Measurements from ENCODE around the gene ACAD11. TPM values are rescaled to one million over a fixed set of nuclear protein-coding genes. Genes with fewer than 3 reads are reported as not detected.

Gene ACAD11
- total and polyA plus RNA-seq, 4 donors, result 20.3 to 42.2 (median 26.1) TPM

- H3K36me3 ChIP-seq (ENCODE audit: control insufficient read depth, insufficient read depth, low read length), result peaks cover 6% of the 10 kb centered on the region
- no peaks in the 10 kb centered on the region for H3K9me3 ChIP-seq (ENCODE audit: control insufficient read depth, insufficient read depth, low read length)
- H3K27ac ChIP-seq (ENCODE audit: low read depth, low read length), result no peak overlapping the region
- H3K4me1 ChIP-seq (ENCODE audit: control insufficient read depth, insufficient read depth, low read length), result no peaks in the 10 kb centered on the region
- H3K4me3 ChIP-seq (ENCODE audit: low read depth, low read length), result no peak overlapping the region
- no peak for DNase-seq (ENCODE audit: low read depth in 4 of 6, low spot score in 6 of 6)
- WGBS (ENCODE audit: insufficient coverage), result no CpG with 5 or more reads among the region's 1 CpG
- H3K27me3 ChIP-seq (ENCODE audit: control insufficient read depth, insufficient read depth, low read length), result no peaks in the 10 kb centered on the region
Observed at GRCh38 chr3:132637590-132637989, 22.0 kb downstream of the ACAD11 start.

GRCh38 chr3:132635052-132635451, 24.6 kb downstream of the ACAD11 start:
- Histone ChIP-seq H3K27ac (ENCODE audit: low read depth, low read length) (no peak overlapping the region), H3K36me3 (ENCODE audit: control insufficient read depth, insufficient read depth, low read length) (peaks cover 5% of the 10 kb centered on the region), H3K9me3 (ENCODE audit: control insufficient read depth, insufficient read depth, low read length) (no peaks in the 10 kb centered on the region), H3K4me1 (ENCODE audit: control insufficient read depth, insufficient read depth, low read length) (no peaks in the 10 kb centered on the region), H3K4me3 (ENCODE audit: low read depth, low read length) (no peak overlapping the region), H3K27me3 (ENCODE audit: control insufficient read depth, insufficient read depth, low read length) (no peaks in the 10 kb centered on the region)
- no peak for DNase-seq (ENCODE audit: low read depth in 4 of 6, low spot score in 6 of 6)

GRCh38 chr3:132630612-132631011, 29.0 kb downstream of the ACAD11 start:
- H3K27me3 ChIP-seq (ENCODE audit: control insufficient read depth, insufficient read depth, low read length), result no peaks in the 10 kb centered on the region
- WGBS (ENCODE audit: insufficient coverage), result 100% methylated on average over 3 of the region's 7 CpGs
- H3K9me3 ChIP-seq (ENCODE audit: control insufficient read depth, insufficient read depth, low read length), result no peaks in the 10 kb centered on the region

GRCh38 chr3:132629928-132630327, 29.7 kb downstream of the ACAD11 start:
- H3K36me3 ChIP-seq (ENCODE audit: control insufficient read depth, insufficient read depth, low read length), result peaks cover 3% of the 10 kb centered on the region
- H3K27me3 ChIP-seq (ENCODE audit: control insufficient read depth, insufficient read depth, low read length), result no peaks in the 10 kb centered on the region
- H3K4me1 ChIP-seq (ENCODE audit: control insufficient read depth, insufficient read depth, low read length), result no peaks in the 10 kb centered on the region
- H3K4me3 ChIP-seq (ENCODE audit: low read depth, low read length), result no peak overlapping the region
- no peaks in the 10 kb centered on the region for H3K9me3 ChIP-seq (ENCODE audit: control insufficient read depth, insufficient read depth, low read length)
- no peak overlapping the region for H3K27ac ChIP-seq (ENCODE audit: low read depth, low read length)
- no CpG with 5 or more reads among the region's 1 CpG for WGBS (ENCODE audit: insufficient coverage)
- no peak for DNase-seq (ENCODE audit: low read depth in 4 of 6, low spot score in 6 of 6)

More at GRCh38 chr3:132630612-132631011, 29.0 kb downstream of the ACAD11 start:
- Histone ChIP-seq H3K36me3 (ENCODE audit: control insufficient read depth, insufficient read depth, low read length) (peaks cover 6% of the 10 kb centered on the region), H3K4me3 (ENCODE audit: low read depth, low read length) (no peak overlapping the region), H3K4me1 (ENCODE audit: control insufficient read depth, insufficient read depth, low read length) (no peaks in the 10 kb centered on the region), H3K27ac (ENCODE audit: low read depth, low read length) (no peak overlapping the region)
- no peak for DNase-seq (ENCODE audit: low read depth in 4 of 6, low spot score in 6 of 6)

GRCh38 chr3:132628157-132628556, 31.5 kb downstream of the ACAD11 start:
- DNase-seq (ENCODE audit: low read depth in 4 of 6, low spot score in 6 of 6), result no peak
- Histone ChIP-seq H3K4me1 (ENCODE audit: control insufficient read depth, insufficient read depth, low read length) (no peaks in the 10 kb centered on the region), H3K9me3 (ENCODE audit: control insufficient read depth, insufficient read depth, low read length) (no peaks in the 10 kb centered on the region), H3K36me3 (ENCODE audit: control insufficient read depth, insufficient read depth, low read length) (peaks cover 8% of the 10 kb centered on the region), H3K27ac (ENCODE audit: low read depth, low read length) (no peak overlapping the region), H3K27me3 (ENCODE audit: control insufficient read depth, insufficient read depth, low read length) (no peaks in the 10 kb centered on the region), H3K4me3 (ENCODE audit: low read depth, low read length) (no peak overlapping the region)
- WGBS (ENCODE audit: insufficient coverage), result 83% methylated on average over 1 of the region's 2 CpGs

- no peaks in the 10 kb centered on the region for H3K27me3 ChIP-seq (ENCODE audit: control insufficient read depth, insufficient read depth, low read length)
- no CpG with 5 or more reads among the region's 6 CpGs for WGBS (ENCODE audit: insufficient coverage)
- no peak overlapping the region for H3K27ac ChIP-seq (ENCODE audit: low read depth, low read length)
- DNase-seq (ENCODE audit: low read depth in 4 of 6, low spot score in 6 of 6), result no peak
- no peak overlapping the region for H3K4me3 ChIP-seq (ENCODE audit: low read depth, low read length)
- H3K36me3 ChIP-seq (ENCODE audit: control insufficient read depth, insufficient read depth, low read length), result peaks cover 8% of the 10 kb centered on the region
- no peaks in the 10 kb centered on the region for H3K4me1 ChIP-seq (ENCODE audit: control insufficient read depth, insufficient read depth, low read length)
- no peaks in the 10 kb centered on the region for H3K9me3 ChIP-seq (ENCODE audit: control insufficient read depth, insufficient read depth, low read length)
Observed at GRCh38 chr3:132626955-132627354, 32.7 kb downstream of the ACAD11 start.

GRCh38 chr3:132625613-132626012, 34.0 kb downstream of the ACAD11 start:
- WGBS (ENCODE audit: insufficient coverage), result no CpG with 5 or more reads among the region's 1 CpG
- no peak for DNase-seq (ENCODE audit: low read depth in 4 of 6, low spot score in 6 of 6)
- no peaks in the 10 kb centered on the region for H3K4me1 ChIP-seq (ENCODE audit: control insufficient read depth, insufficient read depth, low read length)
- no peak overlapping the region for H3K4me3 ChIP-seq (ENCODE audit: low read depth, low read length)
- no peaks in the 10 kb centered on the region for H3K27me3 ChIP-seq (ENCODE audit: control insufficient read depth, insufficient read depth, low read length)
- H3K9me3 ChIP-seq (ENCODE audit: control insufficient read depth, insufficient read depth, low read length), result no peaks in the 10 kb centered on the region
- no peak overlapping the region for H3K27ac ChIP-seq (ENCODE audit: low read depth, low read length)
- H3K36me3 ChIP-seq (ENCODE audit: control insufficient read depth, insufficient read depth, low read length), result peaks cover 8% of the 10 kb centered on the region

- 94% methylated on average over 4 of the region's 7 CpGs for WGBS (ENCODE audit: insufficient coverage)
- no peak for DNase-seq (ENCODE audit: low read depth in 4 of 6, low spot score in 6 of 6)
- no peaks in the 10 kb centered on the region for H3K27me3 ChIP-seq (ENCODE audit: control insufficient read depth, insufficient read depth, low read length)
- peaks cover 8% of the 10 kb centered on the region for H3K36me3 ChIP-seq (ENCODE audit: control insufficient read depth, insufficient read depth, low read length)
- no peak overlapping the region for H3K27ac ChIP-seq (ENCODE audit: low read depth, low read length)
- no peak overlapping the region for H3K4me3 ChIP-seq (ENCODE audit: low read depth, low read length)
- H3K9me3 ChIP-seq (ENCODE audit: control insufficient read depth, insufficient read depth, low read length), result no peaks in the 10 kb centered on the region
- H3K4me1 ChIP-seq (ENCODE audit: control insufficient read depth, insufficient read depth, low read length), result no peaks in the 10 kb centered on the region
Observed at GRCh38 chr3:132624790-132625189, 34.8 kb downstream of the ACAD11 start.

- no peaks in the 10 kb centered on the region for H3K27me3 ChIP-seq (ENCODE audit: control insufficient read depth, insufficient read depth, low read length)
- H3K36me3 ChIP-seq (ENCODE audit: control insufficient read depth, insufficient read depth, low read length), result peaks cover 8% of the 10 kb centered on the region
- no peaks in the 10 kb centered on the region for H3K4me1 ChIP-seq (ENCODE audit: control insufficient read depth, insufficient read depth, low read length)
- no peaks in the 10 kb centered on the region for H3K9me3 ChIP-seq (ENCODE audit: control insufficient read depth, insufficient read depth, low read length)
- no peak for DNase-seq (ENCODE audit: low read depth in 4 of 6, low spot score in 6 of 6)
- no CpG with 5 or more reads among the region's 1 CpG for WGBS (ENCODE audit: insufficient coverage)
- no peak overlapping the region for H3K27ac ChIP-seq (ENCODE audit: low read depth, low read length)
- no peak overlapping the region for H3K4me3 ChIP-seq (ENCODE audit: low read depth, low read length)
Observed at GRCh38 chr3:132623646-132624045, 36.0 kb downstream of the ACAD11 start.

- Histone ChIP-seq H3K27ac (ENCODE audit: low read depth, low read length) (no peak overlapping the region), H3K9me3 (ENCODE audit: control insufficient read depth, insufficient read depth, low read length) (no peaks in the 10 kb centered on the region), H3K4me1 (ENCODE audit: control insufficient read depth, insufficient read depth, low read length) (no peaks in the 10 kb centered on the region), H3K27me3 (ENCODE audit: control insufficient read depth, insufficient read depth, low read length) (no peaks in the 10 kb centered on the region), H3K36me3 (ENCODE audit: control insufficient read depth, insufficient read depth, low read length) (peaks cover 8% of the 10 kb centered on the region), H3K4me3 (ENCODE audit: low read depth, low read length) (no peak overlapping the region)
- no CpG with 5 or more reads among the region's 1 CpG for WGBS (ENCODE audit: insufficient coverage)
- DNase-seq (ENCODE audit: low read depth in 4 of 6, low spot score in 6 of 6), result peak in 1 of 6 donors; percentile 6
Observed at GRCh38 chr3:132622761-132623160, 36.8 kb downstream of the ACAD11 start.

Data from spinal cord (tissue), 10 donors.